A549 (cell line): ENCODE measurements around the gene WNT2. TPM values are rescaled to one million over a fixed set of nuclear protein-coding genes. Genes with fewer than 3 reads are reported as not detected.
"Not testable (repeated sequence)": the region's sequence is repeated elsewhere in the genome, so short reads cannot be mapped to it uniquely, and the experiment has no call there.

ENCODE experiments used
- ATAC-seq, 2 experiments: fragments of 200-7000 bp in 1 of 2; fragments of >200 bp in 1 of 2; cut with Nextera tagmentation in 1 of 2; cut with Tn5 transposase in 1 of 2; 3 replicates each; pipeline versions ENCODE4 v1.8.0 to v1.9.1; 2018 to 2020; ENCODE audit warnings: mild to moderate bottlenecking in 1 of 2, moderate library complexity in 1 of 2
- CTCF ChIA-PET: fragments of 300-600 bp; sonication (Branson Sonifier 250); formaldehyde crosslinking; extraction: SDS; loops from one replicate; lab custom pipeline; 2021; ENCODE audit warnings: antibody characterized with exemption, inconsistent platforms; lab: Yijun Ruan, JAX
- POLR2A ChIA-PET: fragments of 350-600 bp; formaldehyde crosslinking; extraction: SDS; loops from one replicate; lab custom pipeline; 2021; ENCODE audit warnings: antibody characterized with exemption, inconsistent platforms; lab: Yijun Ruan, JAX
- DNase-seq, 2 experiments: peaks; one replicate each; pipeline versions ENCODE4 v3.0.0 to v3.0.0-alpha.2; 2011 to 2016; ENCODE audit warnings: low read depth in 1 of 2, low spot score in 1 of 2
- FAIRE-seq: peaks from 2 replicates; lab custom pipeline; 2011; peaks lifted over from hg19 to GRCh38; lab: Jason Lieb, UNC
- H3K27ac ChIP-seq, 2 experiments: fragments of >200 bp; sonication (Bioruptor Twin); formaldehyde crosslinking; 3 replicates each; pipeline ENCODE4 v1.5.1; 2016 to 2017
- H3K4me1 ChIP-seq: fragments of >200 bp; sonication (Bioruptor Twin); formaldehyde crosslinking; 3 replicates; pipeline ENCODE4 v1.6.1; 2016
- H3K4me2 ChIP-seq: fragments of >200 bp; sonication (Bioruptor Twin); formaldehyde crosslinking; 3 replicates; pipeline ENCODE4 v1.6.1; 2016
- H3K4me3 ChIP-seq: fragments of >200 bp; sonication (Bioruptor Twin); formaldehyde crosslinking; 3 replicates; pipeline ENCODE4 v1.5.1; 2016
- H3K9me3 ChIP-seq: fragments of >200 bp; sonication (Bioruptor Twin); formaldehyde crosslinking; 3 replicates; pipeline ENCODE4 v1.6.1; 2016
- ATOH8 ChIP-seq: fragments of 250-450 bp; sonication (Bioruptor Pico); IDR thresholded peaks from 2 replicates; pipeline ENCODE4 v1.5.0; 2020; ENCODE audit warnings: low read depth, mild to moderate bottlenecking, moderate library complexity
- E2F6 ChIP-seq: IDR thresholded peaks from 2 replicates; pipeline ENCODE4 v1.6.1; 2012; ENCODE audit warnings: low read depth, borderline replicate concordance
- EHF ChIP-seq: fragments of 250-450 bp; sonication (Bioruptor Pico); IDR thresholded peaks from 2 replicates; pipeline ENCODE4 v1.5.0; 2020; ENCODE audit warnings: mild to moderate bottlenecking
- EHMT2 ChIP-seq: fragments of 200-600 bp; sonication (generic); IDR thresholded peaks from 2 replicates; pipeline ENCODE4 v1.6.1; 2016; ENCODE audit warnings: antibody characterized with exemption, low read depth, mild to moderate bottlenecking, moderate library complexity
- HDAC2 ChIP-seq: fragments of 200-600 bp; sonication (generic); IDR thresholded peaks from 2 replicates; pipeline ENCODE4 v1.6.1; 2016
- JUNB ChIP-seq: fragments of >200 bp; sonication (Bioruptor Twin); formaldehyde crosslinking; IDR thresholded peaks from 2 replicates; pipeline ENCODE4 v1.6.1; 2016
- RCOR1 ChIP-seq: fragments of 150-350 bp; IDR thresholded peaks from 2 replicates; pipeline ENCODE4 v1.6.1; 2014; ENCODE audit warnings: antibody characterized with exemption, low read length, low read depth
- RNF2 ChIP-seq: fragments of 200-600 bp; sonication (generic); IDR thresholded peaks from 2 replicates; pipeline ENCODE4 v1.6.1; 2016; ENCODE audit warnings: low read depth, mild to moderate bottlenecking, antibody characterized with exemption, moderate library complexity, borderline replicate concordance
- SMC3 ChIP-seq: fragments of >200 bp; sonication (Bioruptor Twin); formaldehyde crosslinking; IDR thresholded peaks from 3 replicates; pipeline ENCODE4 v1.6.1; 2018; ENCODE audit warnings: inconsistent platforms
- ZSCAN20 ChIP-seq: fragments of 250-450 bp; sonication (Bioruptor Pico); IDR thresholded peaks from 2 replicates; pipeline ENCODE4 v1.8.0; 2022; ENCODE audit warnings: mild to moderate bottlenecking, moderate library complexity
- WGBS: methylation state at CpG from one replicate; pipeline ENCODE4 v1.1.6; 2017; ENCODE audit errors: missing lambda C conversion rate; 5-methylcytosine and 5-hydroxymethylcytosine counted together
- polyA plus RNA-seq, 4 experiments: library from polyadenylated mRNA; depleted of rRNA in 3 of 4; stranded (reverse); fragments of >200 nt; fragmentation: RNase III in 1 of 4; extraction: RNeasy Plus Mini Kit Qiagen cat#74134 plus additional on column Dnase treatment in 1 of 4; gene quantifications; 2 replicates in 3 of 4; 3 replicates in 1 of 4; pipeline ENCODE4 v1.2.3, GENCODE V29; 2011 to 2017
- TF ChIP-seq, protein P1 (sequence below): fragments of 200-600 bp; sonication (generic); IDR thresholded peaks from 2 replicates; pipeline ENCODE4 v1.6.1; 2016; ENCODE audit warnings: antibody characterized with exemption, mild to moderate bottlenecking, moderate library complexity
- TF ChIP-seq, protein P2 (sequence below): fragments of 250-450 bp; sonication (Bioruptor Pico); IDR thresholded peaks from 2 replicates; pipeline ENCODE4 v1.5.0; 2021; ENCODE audit warnings: mild to moderate bottlenecking, moderate library complexity, borderline replicate concordance
- TF ChIP-seq, protein P3 (sequence below): fragments of >200 bp; sonication (Bioruptor Twin); formaldehyde crosslinking; IDR thresholded peaks from 3 replicates; pipeline ENCODE4 v1.5.1; 2016

WNT2 gene
- polyA plus RNA-seq, 2 of the 4 experiments (the other 2 are of a cell fraction): not detected

GRCh38 chr7:117247809-117248208 is 75.0 kb downstream of the WNT2 start (continued):
- TF ChIP-seq ATOH8 (CRISPR knock-in tag): no peak
- TF ChIP-seq RCOR1: no peak
- TF ChIP-seq ZSCAN20: no peak

DNA sequence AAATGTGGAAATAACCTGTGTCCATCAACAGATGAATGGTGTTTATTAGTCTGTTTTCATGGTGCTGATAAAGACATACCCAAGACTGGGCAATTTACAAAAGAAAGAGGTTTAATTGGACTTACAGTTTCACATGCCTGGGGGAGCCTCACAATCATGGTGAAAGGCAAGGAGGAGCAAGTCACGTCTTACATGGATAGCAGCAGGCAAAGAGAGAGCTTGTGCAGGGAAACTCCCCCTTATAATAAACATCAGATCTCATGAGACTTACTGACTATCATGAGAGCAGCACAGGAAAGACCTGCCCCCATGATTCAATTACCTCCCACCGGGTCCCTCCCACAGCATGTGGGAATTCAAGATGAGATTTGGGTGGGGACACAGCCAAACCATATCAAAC is 77.2 kb downstream of the WNT2 start:
- not testable (repeated sequence) for H3K27ac ChIP-seq, FAIRE-seq

GRCh38 chr7:117243390-117243789 is 79.5 kb downstream of the WNT2 start:
- DNase-seq: no peak
- no peak overlapping the region for H3K27ac ChIP-seq
- no peaks in the 10 kb centered on the region for H3K4me1 ChIP-seq
- TF ChIP-seq SMC3 (no peak), JUNB (no peak), HDAC2 (no peak), EHMT2 (no peak), E2F6 (no peak), RNF2 (no peak), EHF (CRISPR knock-in tag) (no peak)
- TF ChIP-seq, protein P1, sequence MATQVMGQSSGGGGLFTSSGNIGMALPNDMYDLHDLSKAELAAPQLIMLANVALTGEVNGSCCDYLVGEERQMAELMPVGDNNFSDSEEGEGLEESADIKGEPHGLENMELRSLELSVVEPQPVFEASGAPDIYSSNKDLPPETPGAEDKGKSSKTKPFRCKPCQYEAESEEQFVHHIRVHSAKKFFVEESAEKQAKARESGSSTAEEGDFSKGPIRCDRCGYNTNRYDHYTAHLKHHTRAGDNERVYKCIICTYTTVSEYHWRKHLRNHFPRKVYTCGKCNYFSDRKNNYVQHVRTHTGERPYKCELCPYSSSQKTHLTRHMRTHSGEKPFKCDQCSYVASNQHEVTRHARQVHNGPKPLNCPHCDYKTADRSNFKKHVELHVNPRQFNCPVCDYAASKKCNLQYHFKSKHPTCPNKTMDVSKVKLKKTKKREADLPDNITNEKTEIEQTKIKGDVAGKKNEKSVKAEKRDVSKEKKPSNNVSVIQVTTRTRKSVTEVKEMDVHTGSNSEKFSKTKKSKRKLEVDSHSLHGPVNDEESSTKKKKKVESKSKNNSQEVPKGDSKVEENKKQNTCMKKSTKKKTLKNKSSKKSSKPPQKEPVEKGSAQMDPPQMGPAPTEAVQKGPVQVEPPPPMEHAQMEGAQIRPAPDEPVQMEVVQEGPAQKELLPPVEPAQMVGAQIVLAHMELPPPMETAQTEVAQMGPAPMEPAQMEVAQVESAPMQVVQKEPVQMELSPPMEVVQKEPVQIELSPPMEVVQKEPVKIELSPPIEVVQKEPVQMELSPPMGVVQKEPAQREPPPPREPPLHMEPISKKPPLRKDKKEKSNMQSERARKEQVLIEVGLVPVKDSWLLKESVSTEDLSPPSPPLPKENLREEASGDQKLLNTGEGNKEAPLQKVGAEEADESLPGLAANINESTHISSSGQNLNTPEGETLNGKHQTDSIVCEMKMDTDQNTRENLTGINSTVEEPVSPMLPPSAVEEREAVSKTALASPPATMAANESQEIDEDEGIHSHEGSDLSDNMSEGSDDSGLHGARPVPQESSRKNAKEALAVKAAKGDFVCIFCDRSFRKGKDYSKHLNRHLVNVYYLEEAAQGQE: no peak
- TF ChIP-seq, protein P2, sequence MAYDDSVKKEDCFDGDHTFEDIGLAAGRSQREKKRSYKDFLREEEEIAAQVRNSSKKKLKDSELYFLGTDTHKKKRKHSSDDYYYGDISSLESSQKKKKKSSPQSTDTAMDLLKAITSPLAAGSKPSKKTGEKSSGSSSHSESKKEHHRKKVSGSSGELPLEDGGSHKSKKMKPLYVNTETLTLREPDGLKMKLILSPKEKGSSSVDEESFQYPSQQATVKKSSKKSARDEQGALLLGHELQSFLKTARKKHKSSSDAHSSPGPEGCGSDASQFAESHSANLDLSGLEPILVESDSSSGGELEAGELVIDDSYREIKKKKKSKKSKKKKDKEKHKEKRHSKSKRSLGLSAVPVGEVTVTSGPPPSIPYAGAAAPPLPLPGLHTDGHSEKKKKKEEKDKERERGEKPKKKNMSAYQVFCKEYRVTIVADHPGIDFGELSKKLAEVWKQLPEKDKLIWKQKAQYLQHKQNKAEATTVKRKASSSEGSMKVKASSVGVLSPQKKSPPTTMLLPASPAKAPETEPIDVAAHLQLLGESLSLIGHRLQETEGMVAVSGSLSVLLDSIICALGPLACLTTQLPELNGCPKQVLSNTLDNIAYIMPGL (CRISPR knock-in tag): no peak
- TF ChIP-seq, protein P3, sequence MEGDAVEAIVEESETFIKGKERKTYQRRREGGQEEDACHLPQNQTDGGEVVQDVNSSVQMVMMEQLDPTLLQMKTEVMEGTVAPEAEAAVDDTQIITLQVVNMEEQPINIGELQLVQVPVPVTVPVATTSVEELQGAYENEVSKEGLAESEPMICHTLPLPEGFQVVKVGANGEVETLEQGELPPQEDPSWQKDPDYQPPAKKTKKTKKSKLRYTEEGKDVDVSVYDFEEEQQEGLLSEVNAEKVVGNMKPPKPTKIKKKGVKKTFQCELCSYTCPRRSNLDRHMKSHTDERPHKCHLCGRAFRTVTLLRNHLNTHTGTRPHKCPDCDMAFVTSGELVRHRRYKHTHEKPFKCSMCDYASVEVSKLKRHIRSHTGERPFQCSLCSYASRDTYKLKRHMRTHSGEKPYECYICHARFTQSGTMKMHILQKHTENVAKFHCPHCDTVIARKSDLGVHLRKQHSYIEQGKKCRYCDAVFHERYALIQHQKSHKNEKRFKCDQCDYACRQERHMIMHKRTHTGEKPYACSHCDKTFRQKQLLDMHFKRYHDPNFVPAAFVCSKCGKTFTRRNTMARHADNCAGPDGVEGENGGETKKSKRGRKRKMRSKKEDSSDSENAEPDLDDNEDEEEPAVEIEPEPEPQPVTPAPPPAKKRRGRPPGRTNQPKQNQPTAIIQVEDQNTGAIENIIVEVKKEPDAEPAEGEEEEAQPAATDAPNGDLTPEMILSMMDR: no peak
- ChIA-PET CTCF (interaction anchor here (1.0 kb wide), 1 partner anchor 14 kb away, joined by 3 read pairs; no protein-coding TSS in a partner anchor), POLR2A (no interaction called here)
- ATAC-seq: no peak
- no peak overlapping the region for H3K4me3 ChIP-seq
- peaks cover 20% of the 10 kb centered on the region; the same call in 2 of the 3 replicates for H3K9me3 ChIP-seq
- no peak for FAIRE-seq
- no peak overlapping the region for H3K4me2 ChIP-seq
- 13% methylated on average over 3 of the region's 3 CpGs for WGBS

More for the DNA sequence above, 77.2 kb downstream of the WNT2 start:
- H3K4me1 ChIP-seq, H3K4me3 ChIP-seq, DNase-seq, POLR2A ChIA-PET, ATAC-seq, H3K4me2 ChIP-seq: not testable (repeated sequence)
- 12% methylated on average over 2 of the region's 2 CpGs for WGBS
- peaks cover 20% of the 10 kb centered on the region; the same call in 2 of the 3 replicates for H3K9me3 ChIP-seq
- CTCF ChIA-PET: interaction anchor here (1.0 kb wide), 1 partner anchor 9 kb away, joined by 3 read pairs; no protein-coding TSS in a partner anchor
